OCI-LY7 (cell line): Measurements from ENCODE around the gene CETP.

Source experiments
- CTCF ChIP-seq: fragments of 200-600 bp; sonication (generic); conservative IDR thresholded peaks from 2 replicates; pipeline ENCODE4 v1.5.1; 2014; ENCODE audit warnings: mild to moderate bottlenecking, antibody characterized with exemption, low read length, moderate library complexity, mixed read lengths
- EZH2phosphoT487 ChIP-seq: fragments of 200-600 bp; sonication (generic); IDR thresholded peaks from 2 replicates; pipeline ENCODE4 v1.6.1; 2018; ENCODE audit warnings: low read depth, borderline replicate concordance, mild to moderate bottlenecking, mixed run types, antibody characterized with exemption, low read length, moderate library complexity, mixed read lengths

- TF ChIP-seq CTCF (no peak), EZH2phosphoT487 (no peak)
Measured at GRCh38 chr16:56939801-56940200, 21.9 kb upstream of the CETP start.
